HEK293 (cell line): ENCODE results near the gene TANGO6.

ENCODE experiments used
- CTCF ChIA-PET: fragments of 350-600 bp; formaldehyde crosslinking; extraction: SDS; loops from one replicate; lab custom pipeline; 2021; ENCODE audit warnings: antibody characterized with exemption; lab: Yijun Ruan, JAX
- POLR2A ChIA-PET: fragments of 300-600 bp; formaldehyde crosslinking; extraction: SDS; loops from one replicate; lab custom pipeline; 2020; ENCODE audit warnings: antibody characterized with exemption, inconsistent platforms; lab: Yijun Ruan, JAX
- H3K27ac ChIP-seq: fragments of 200-500 bp; sonication (Bioruptor generic); 2 replicates; pipeline ENCODE4 v1.5.1; 2014; ENCODE audit warnings: low read depth, low read length, control low read depth, inconsistent platforms; ENCODE audit errors: extremely low read depth
- H3K36me3 ChIP-seq, 2 experiments: fragments of 200-500 bp in 1 of 2; sonication (Bioruptor generic) in 1 of 2; 1 replicate in 1 of 2; 2 replicates in 1 of 2; pipeline ENCODE4 v1.5.1; 2014 to 2017; ENCODE audit warnings: inconsistent platforms in 2 of 2, low read length in 2 of 2; ENCODE audit not compliant: control insufficient read depth in 2 of 2, insufficient read depth in 1 of 2
- H3K4me1 ChIP-seq: fragments of 200-500 bp; sonication (Bioruptor generic); 2 replicates; pipeline ENCODE4 v1.5.1; 2014; ENCODE audit warnings: mild to moderate bottlenecking, low read length, inconsistent platforms; ENCODE audit not compliant: control insufficient read depth, insufficient read depth
- H3K4me3 ChIP-seq: 2 replicates; pipeline ENCODE4 v1.5.1; 2011; ENCODE audit warnings: low read depth, mild to moderate bottlenecking, control low read depth, low read length, moderate library complexity
- H3K9me3 ChIP-seq: fragments of 200-500 bp; sonication (Bioruptor generic); 2 replicates; pipeline ENCODE4 v1.5.1; 2014; ENCODE audit warnings: low read depth, low read length, inconsistent platforms; ENCODE audit not compliant: control insufficient read depth, insufficient read depth
- ELK4 ChIP-seq: IDR thresholded peaks from 2 replicates; pipeline ENCODE4 v1.6.1; 2011; ENCODE audit warnings: mild to moderate bottlenecking, low read depth, low read length, borderline replicate concordance
- GLIS1 ChIP-seq: fragments of 450-650 bp; formaldehyde crosslinking; IDR thresholded peaks from 2 replicates; pipeline ENCODE4 v1.5.1; 2016; ENCODE audit warnings: missing biosample characterization, missing genetic modification characterization
- HOXC10 ChIP-seq: sonication (generic); formaldehyde crosslinking; IDR thresholded peaks from 2 replicates; pipeline ENCODE4 v1.8.1; 2023; ENCODE audit warnings: mild to moderate bottlenecking, missing genetic modification reagents
- MYNN ChIP-seq: fragments of 450-650 bp; formaldehyde crosslinking; IDR thresholded peaks from 2 replicates; pipeline ENCODE4 v1.5.1; 2016; ENCODE audit warnings: missing biosample characterization, missing genetic modification characterization, borderline replicate concordance
- MZF1 ChIP-seq: fragments of 450-650 bp; formaldehyde crosslinking; IDR thresholded peaks from 2 replicates; pipeline ENCODE4 v1.5.1; 2017; ENCODE audit warnings: missing biosample characterization, missing genetic modification characterization, borderline replicate concordance
- SP2 ChIP-seq: fragments of 450-650 bp; formaldehyde crosslinking; IDR thresholded peaks from 2 replicates; pipeline ENCODE4 v1.5.1; 2016; ENCODE audit warnings: missing biosample characterization, missing genetic modification characterization
- TSHZ1 ChIP-seq: fragments of 450-650 bp; formaldehyde crosslinking; IDR thresholded peaks from 2 replicates; pipeline ENCODE4 v1.5.1; 2016; ENCODE audit warnings: missing biosample characterization, missing genetic modification characterization, borderline replicate concordance
- ZBTB21 ChIP-seq: fragments of 450-650 bp; formaldehyde crosslinking; IDR thresholded peaks from 2 replicates; pipeline ENCODE4 v1.5.1; 2017; ENCODE audit warnings: missing biosample characterization, missing genetic modification characterization
- ZBTB6 ChIP-seq: fragments of 450-650 bp; formaldehyde crosslinking; IDR thresholded peaks from 2 replicates; pipeline ENCODE4 v1.5.1; 2017; ENCODE audit warnings: missing biosample characterization, missing genetic modification characterization
- ZNF140 ChIP-seq: fragments of 450-650 bp; formaldehyde crosslinking; IDR thresholded peaks from 2 replicates; pipeline ENCODE4 v1.5.1; 2016; ENCODE audit warnings: missing biosample characterization, missing genetic modification characterization
- ZNF335 ChIP-seq: fragments of 450-650 bp; formaldehyde crosslinking; conservative IDR thresholded peaks from 2 replicates; pipeline ENCODE4 v1.5.1; 2016; ENCODE audit warnings: missing biosample characterization, missing genetic modification characterization
- ZNF426 ChIP-seq: fragments of 450-650 bp; formaldehyde crosslinking; IDR thresholded peaks from 2 replicates; pipeline ENCODE4 v1.5.1; 2017; ENCODE audit warnings: missing biosample characterization, missing genetic modification characterization, mild to moderate bottlenecking, inconsistent platforms, moderate library complexity
- ZNF518A ChIP-seq: fragments of 450-650 bp; formaldehyde crosslinking; conservative IDR thresholded peaks from 2 replicates; pipeline ENCODE4 v1.5.1; 2016; ENCODE audit warnings: low read depth, missing biosample characterization, missing genetic modification characterization
- ZNF530 ChIP-seq: fragments of 450-650 bp; formaldehyde crosslinking; IDR thresholded peaks from 2 replicates; pipeline ENCODE4 v1.5.1; 2016; ENCODE audit warnings: low read depth, missing biosample characterization, missing genetic modification characterization
- ZNF629 ChIP-seq: fragments of 450-650 bp; formaldehyde crosslinking; IDR thresholded peaks from 2 replicates; pipeline ENCODE4 v1.5.1; 2017; ENCODE audit warnings: missing biosample characterization, missing genetic modification characterization
- TF ChIP-seq, protein P1 (sequence below): fragments of 450-650 bp; formaldehyde crosslinking; IDR thresholded peaks from 2 replicates; pipeline ENCODE4 v1.5.1; 2017; ENCODE audit warnings: missing biosample characterization, missing genetic modification characterization
- TF ChIP-seq, protein P2 (sequence below): fragments of 450-650 bp; formaldehyde crosslinking; IDR thresholded peaks from 2 replicates; pipeline ENCODE4 v1.5.1; 2017; ENCODE audit warnings: missing biosample characterization, missing genetic modification characterization

TANGO6 gene

GRCh38 chr16:69130461-69130860 lies 287.1 kb downstream of the TANGO6 start:
- Histone ChIP-seq H3K9me3 (no peaks in the 10 kb centered on the region), H3K4me1 (peaks cover 3% of the 10 kb centered on the region; the same call in 1 of the 2 replicates), H3K4me3 (no peak overlapping the region), H3K27ac (no peak overlapping the region), H3K36me3 (peaks cover 11 to 35% of the 10 kb centered on the region in 2 experiments; a peak in 2 of 3 replicates)
- POLR2A ChIA-PET, result interaction anchor here (0.6 to 2.0 kb wide), 2 partner anchors 49 to 57 kb away, joined by 3 to 12 read pairs; partner anchors contain the start of gene SNTB2
- no peak for TF ChIP-seq ZNF426
- TF ChIP-seq MZF1 (tag by site-specific recombination), result no peak
- CTCF ChIA-PET, result interaction anchor here (2.5 to 2.8 kb wide), 2 partner anchors 17 to 228 kb away, joined by 11 to 18 read pairs; no protein-coding TSS in a partner anchor

- ChIA-PET POLR2A (interaction anchor here (0.6 to 1.0 kb wide), 2 partner anchors 25 to 47 kb away, joined by 3 to 6 read pairs; no protein-coding TSS in a partner anchor), CTCF (interaction anchor here (2.8 kb wide), 1 partner anchor 229 kb away, joined by 11 read pairs; no protein-coding TSS in a partner anchor)
- peaks cover 3% of the 10 kb centered on the region; the same call in 1 of the 2 replicates for H3K4me1 ChIP-seq
- peak overlapping the region; percentile 95 for H3K27ac ChIP-seq
- H3K36me3 ChIP-seq, result peaks cover 14 to 34% of the 10 kb centered on the region in 2 experiments; a peak in 2 of 3 replicates
- peak overlapping the region; percentile 83 for H3K4me3 ChIP-seq
- H3K9me3 ChIP-seq, result no peaks in the 10 kb centered on the region
- no peak for TF ChIP-seq ZNF518A (tag by site-specific recombination)
- TF ChIP-seq ZNF629 (tag by site-specific recombination), result no peak
- TF ChIP-seq HOXC10 (CRISPR knock-in tag), result no peak
- no peak for TF ChIP-seq ELK4
- no peak for TF ChIP-seq ZBTB21 (tag by site-specific recombination)
- peak; percentile 66; the same call in 1 of the 2 replicates for TF ChIP-seq ZNF335 (tag by site-specific recombination)
- TF ChIP-seq SP2, result peak; percentile 2
- no peak for TF ChIP-seq ZBTB6 (tag by site-specific recombination)
- TF ChIP-seq GLIS1 (tag by site-specific recombination), result no peak
- TF ChIP-seq TSHZ1 (tag by site-specific recombination), result no peak
- TF ChIP-seq, protein P1, sequence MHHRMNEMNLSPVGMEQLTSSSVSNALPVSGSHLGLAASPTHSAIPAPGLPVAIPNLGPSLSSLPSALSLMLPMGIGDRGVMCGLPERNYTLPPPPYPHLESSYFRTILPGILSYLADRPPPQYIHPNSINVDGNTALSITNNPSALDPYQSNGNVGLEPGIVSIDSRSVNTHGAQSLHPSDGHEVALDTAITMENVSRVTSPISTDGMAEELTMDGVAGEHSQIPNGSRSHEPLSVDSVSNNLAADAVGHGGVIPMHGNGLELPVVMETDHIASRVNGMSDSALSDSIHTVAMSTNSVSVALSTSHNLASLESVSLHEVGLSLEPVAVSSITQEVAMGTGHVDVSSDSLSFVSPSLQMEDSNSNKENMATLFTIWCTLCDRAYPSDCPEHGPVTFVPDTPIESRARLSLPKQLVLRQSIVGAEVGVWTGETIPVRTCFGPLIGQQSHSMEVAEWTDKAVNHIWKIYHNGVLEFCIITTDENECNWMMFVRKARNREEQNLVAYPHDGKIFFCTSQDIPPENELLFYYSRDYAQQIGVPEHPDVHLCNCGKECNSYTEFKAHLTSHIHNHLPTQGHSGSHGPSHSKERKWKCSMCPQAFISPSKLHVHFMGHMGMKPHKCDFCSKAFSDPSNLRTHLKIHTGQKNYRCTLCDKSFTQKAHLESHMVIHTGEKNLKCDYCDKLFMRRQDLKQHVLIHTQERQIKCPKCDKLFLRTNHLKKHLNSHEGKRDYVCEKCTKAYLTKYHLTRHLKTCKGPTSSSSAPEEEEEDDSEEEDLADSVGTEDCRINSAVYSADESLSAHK (tag by site-specific recombination), result no peak
- TF ChIP-seq ZNF140 (tag by site-specific recombination), result no peak
- TF ChIP-seq ZNF530 (tag by site-specific recombination), result no peak
- TF ChIP-seq MYNN (tag by site-specific recombination), result peak; percentile 73; the same call in 1 of the 2 replicates
- TF ChIP-seq, protein P2, sequence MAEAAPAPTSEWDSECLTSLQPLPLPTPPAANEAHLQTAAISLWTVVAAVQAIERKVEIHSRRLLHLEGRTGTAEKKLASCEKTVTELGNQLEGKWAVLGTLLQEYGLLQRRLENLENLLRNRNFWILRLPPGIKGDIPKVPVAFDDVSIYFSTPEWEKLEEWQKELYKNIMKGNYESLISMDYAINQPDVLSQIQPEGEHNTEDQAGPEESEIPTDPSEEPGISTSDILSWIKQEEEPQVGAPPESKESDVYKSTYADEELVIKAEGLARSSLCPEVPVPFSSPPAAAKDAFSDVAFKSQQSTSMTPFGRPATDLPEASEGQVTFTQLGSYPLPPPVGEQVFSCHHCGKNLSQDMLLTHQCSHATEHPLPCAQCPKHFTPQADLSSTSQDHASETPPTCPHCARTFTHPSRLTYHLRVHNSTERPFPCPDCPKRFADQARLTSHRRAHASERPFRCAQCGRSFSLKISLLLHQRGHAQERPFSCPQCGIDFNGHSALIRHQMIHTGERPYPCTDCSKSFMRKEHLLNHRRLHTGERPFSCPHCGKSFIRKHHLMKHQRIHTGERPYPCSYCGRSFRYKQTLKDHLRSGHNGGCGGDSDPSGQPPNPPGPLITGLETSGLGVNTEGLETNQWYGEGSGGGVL (tag by site-specific recombination), result no peak
Observed at GRCh38 chr16:69131167-69131838, 288.0 kb downstream of the TANGO6 start.
